Peyer's patch (tissue), 4 donors: ENCODE data around the gene SPATC1L. TPM values are rescaled to one million over a fixed set of nuclear protein-coding genes. Genes with fewer than 3 reads are reported as not detected.

Experiments
- DNase-seq, 3 donors: peaks; one replicate each; pipeline ENCODE4 v3.0.0-alpha.2; 2017 to 2019
- H3K27ac ChIP-seq, 4 donors: fragments of 200-600 bp; sonication (generic); one replicate each; pipeline ENCODE4 v1.5.1; 2016 to 2019
- H3K27me3 ChIP-seq, 2 donors: fragments of 200-600 bp; sonication (generic); one replicate each; pipeline ENCODE4 v1.5.1; 2019
- H3K36me3 ChIP-seq, 3 donors: fragments of 200-600 bp; sonication (generic); one replicate each; pipeline ENCODE4 v1.5.1; 2016 to 2019
- H3K4me1 ChIP-seq, 4 donors: fragments of 200-600 bp; sonication (generic); one replicate each; pipeline ENCODE4 v1.5.1; 2016 to 2019
- H3K4me3 ChIP-seq, 4 donors: fragments of 200-600 bp; sonication (generic); 1 replicate in 3 of 4; 2 replicates in 1 of 4; pipeline ENCODE4 v1.5.1; 2016 to 2019; ENCODE audit warnings: mild to moderate bottlenecking in 1 of 4
- H3K9me3 ChIP-seq, 4 donors: fragments of 200-600 bp; sonication (generic); one replicate each; pipeline ENCODE4 v1.5.1; 2016 to 2019; ENCODE audit warnings: mild to moderate bottlenecking in 1 of 4
- POLR2A ChIP-seq, 2 donors: fragments of 450-650 bp; IDR thresholded peaks; one replicate each; pipeline ENCODE4 v1.5.1; 2017; ENCODE audit warnings: antibody characterized with exemption in 2 of 2, mild to moderate bottlenecking in 2 of 2, moderate library complexity in 2 of 2
- total RNA-seq, 4 donors: library from RNA; depleted of rRNA; stranded (reverse); fragments of >200 nt; gene quantifications; one replicate each; pipeline ENCODE4 v1.1.0, GENCODE V29; 2016
- TF ChIP-seq, protein P1 (sequence below), 6 experiments: fragments of 450-650 bp in 4 of 6; fragments of 200-600 bp in 2 of 6; sonication (generic) in 1 of 6; IDR thresholded peaks; one replicate each; pipeline ENCODE4 v1.5.1; 2017 to 2019; ENCODE audit warnings: antibody characterized with exemption in 6 of 6, mild to moderate bottlenecking in 3 of 6, moderate library complexity in 1 of 6

Gene SPATC1L
- total RNA-seq, 4 donors from 2014 or later = 1.1 to 13.2 (median 2.6) TPM

DNA sequence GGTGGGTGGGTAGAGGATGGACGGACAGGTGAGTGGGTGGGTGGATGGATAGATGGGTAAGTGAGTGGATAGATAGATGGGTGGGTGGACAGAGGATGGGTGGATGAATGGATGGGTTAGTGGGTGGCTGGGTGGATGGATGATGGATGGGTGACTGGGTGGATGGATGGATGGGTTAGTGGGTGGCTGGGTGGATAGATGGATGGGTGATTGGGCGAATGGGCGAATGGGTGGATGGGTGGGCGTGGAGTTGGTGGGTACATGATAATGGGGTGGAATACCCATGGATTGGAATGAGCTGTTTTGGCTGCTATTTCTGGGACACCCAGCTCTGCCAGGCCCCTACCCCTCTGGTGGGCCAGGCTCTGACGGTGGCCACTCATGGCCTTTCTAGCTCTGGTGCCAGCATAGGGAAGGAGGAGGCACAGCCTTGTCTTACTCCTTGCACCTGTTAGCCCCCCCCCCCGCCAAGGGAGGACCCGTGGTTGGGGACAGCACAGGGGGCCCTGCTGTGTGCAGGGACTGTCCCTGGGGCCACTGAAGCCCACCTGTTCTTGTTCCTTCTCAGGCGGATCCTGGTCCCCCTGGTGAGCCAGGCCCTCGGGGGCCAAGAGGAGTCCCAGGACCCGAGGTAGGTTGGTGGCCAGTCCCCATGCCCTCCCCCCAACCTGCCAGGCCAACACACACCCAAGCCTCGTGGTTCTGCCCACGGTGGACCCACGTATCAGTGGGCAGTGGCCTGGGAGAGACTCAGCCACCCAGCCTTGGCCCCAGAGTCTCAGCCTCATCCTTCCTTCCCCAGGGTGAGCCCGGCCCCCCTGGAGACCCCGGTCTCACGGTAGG is 60.0 kb downstream of the SPATC1L start:
- peak in 2 of 3 donors; percentile 34 to 39 for DNase-seq
- no peaks in the 10 kb centered on the region for H3K4me1 ChIP-seq
- no peak overlapping the region for H3K27ac ChIP-seq
- H3K27me3 ChIP-seq = no peaks in the 10 kb centered on the region
- no peaks in the 10 kb centered on the region for H3K9me3 ChIP-seq
- H3K4me3 ChIP-seq = no peak overlapping the region
- TF ChIP-seq, protein P1, sequence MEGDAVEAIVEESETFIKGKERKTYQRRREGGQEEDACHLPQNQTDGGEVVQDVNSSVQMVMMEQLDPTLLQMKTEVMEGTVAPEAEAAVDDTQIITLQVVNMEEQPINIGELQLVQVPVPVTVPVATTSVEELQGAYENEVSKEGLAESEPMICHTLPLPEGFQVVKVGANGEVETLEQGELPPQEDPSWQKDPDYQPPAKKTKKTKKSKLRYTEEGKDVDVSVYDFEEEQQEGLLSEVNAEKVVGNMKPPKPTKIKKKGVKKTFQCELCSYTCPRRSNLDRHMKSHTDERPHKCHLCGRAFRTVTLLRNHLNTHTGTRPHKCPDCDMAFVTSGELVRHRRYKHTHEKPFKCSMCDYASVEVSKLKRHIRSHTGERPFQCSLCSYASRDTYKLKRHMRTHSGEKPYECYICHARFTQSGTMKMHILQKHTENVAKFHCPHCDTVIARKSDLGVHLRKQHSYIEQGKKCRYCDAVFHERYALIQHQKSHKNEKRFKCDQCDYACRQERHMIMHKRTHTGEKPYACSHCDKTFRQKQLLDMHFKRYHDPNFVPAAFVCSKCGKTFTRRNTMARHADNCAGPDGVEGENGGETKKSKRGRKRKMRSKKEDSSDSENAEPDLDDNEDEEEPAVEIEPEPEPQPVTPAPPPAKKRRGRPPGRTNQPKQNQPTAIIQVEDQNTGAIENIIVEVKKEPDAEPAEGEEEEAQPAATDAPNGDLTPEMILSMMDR (IDR thresholded peaks at IDR 0.05) = no peak
- no peak for TF ChIP-seq POLR2A (IDR thresholded peaks at IDR 0.05)
- H3K36me3 ChIP-seq = peaks cover 0 to 35% (median 0%) of the 10 kb centered on the region in 3 donors

DNA sequence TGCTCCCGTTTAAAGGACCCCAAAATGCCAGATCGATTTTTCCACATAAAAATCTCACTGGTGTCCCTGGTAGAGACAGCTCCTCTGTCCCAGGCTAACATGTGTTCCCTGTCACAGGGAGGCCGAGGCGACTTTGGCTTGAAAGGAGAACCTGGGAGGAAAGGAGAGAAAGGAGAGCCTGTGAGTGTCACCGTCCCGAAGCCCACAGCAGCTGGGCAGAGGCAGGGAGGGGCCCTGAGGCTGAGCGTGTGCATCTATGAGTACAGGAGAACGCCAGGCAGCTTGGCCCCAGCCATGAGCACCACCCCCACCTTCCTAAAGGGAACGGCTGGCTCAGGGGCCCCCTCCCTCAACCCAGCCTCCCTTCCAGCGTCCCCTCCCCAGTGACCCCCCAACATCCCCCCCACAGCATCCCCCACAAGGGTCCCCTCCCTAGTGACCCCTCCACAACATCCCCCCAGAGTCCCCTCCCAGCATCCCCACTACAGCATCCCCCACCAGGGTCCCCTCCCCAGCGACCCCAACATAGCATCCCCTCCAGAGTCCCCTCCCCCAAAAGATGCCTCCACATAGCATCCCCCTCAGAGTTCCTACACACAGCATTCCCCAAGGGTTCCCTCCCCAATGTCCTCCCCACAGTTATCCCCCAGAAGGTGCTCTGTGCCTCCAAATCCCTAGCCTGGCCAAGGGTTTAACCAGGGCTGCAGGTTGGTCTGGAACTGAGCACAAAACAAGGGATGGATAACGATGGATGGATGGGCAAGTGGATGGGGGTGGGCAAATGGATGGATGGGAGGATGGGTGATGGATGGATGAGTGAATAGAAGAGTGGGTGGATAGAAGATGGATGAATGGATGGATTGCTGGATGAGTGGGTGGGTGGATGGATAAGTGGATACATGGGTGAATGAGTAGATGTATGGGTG is 61.2 kb downstream of the SPATC1L start:
- no peaks in the 10 kb centered on the region for H3K9me3 ChIP-seq
- H3K36me3 ChIP-seq = peaks cover 0 to 48% (median 0%) of the 10 kb centered on the region in 3 donors
- no peak overlapping the region for H3K27ac ChIP-seq
- no peaks in the 10 kb centered on the region for H3K27me3 ChIP-seq
- DNase-seq = peak in 2 of 3 donors; percentile 11 to 16
- H3K4me3 ChIP-seq = no peak overlapping the region
- no peaks in the 10 kb centered on the region for H3K4me1 ChIP-seq
- no peak for TF ChIP-seq POLR2A (IDR thresholded peaks at IDR 0.05)
- TF ChIP-seq, protein P1 (IDR thresholded peaks at IDR 0.05) = no peak

- no peaks in the 10 kb centered on the region for H3K4me1 ChIP-seq
- no peak for TF ChIP-seq POLR2A (IDR thresholded peaks at IDR 0.05)
- TF ChIP-seq, protein P1 (IDR thresholded peaks at IDR 0.05) = no peak
- peaks cover 0 to 56% (median 0%) of the 10 kb centered on the region in 3 donors for H3K36me3 ChIP-seq
- no peak overlapping the region for H3K4me3 ChIP-seq
- no peak overlapping the region for H3K27ac ChIP-seq
- no peaks in the 10 kb centered on the region for H3K9me3 ChIP-seq
- no peaks in the 10 kb centered on the region for H3K27me3 ChIP-seq
- peak in 1 of 3 donors; percentile 16 for DNase-seq
These were observed 62.0 kb downstream of the SPATC1L start for GRCh38 chr21:46122237-46122671.

GRCh38 chr21:46121286-46122221 is 62.7 kb downstream of the SPATC1L start:
- H3K27me3 ChIP-seq = no peaks in the 10 kb centered on the region
- no peak overlapping the region for H3K27ac ChIP-seq
- H3K4me3 ChIP-seq = no peak overlapping the region
- H3K9me3 ChIP-seq = no peaks in the 10 kb centered on the region
- TF ChIP-seq POLR2A (IDR thresholded peaks at IDR 0.05) = no peak
- H3K36me3 ChIP-seq = peaks cover 0 to 63% (median 0%) of the 10 kb centered on the region in 3 donors
- H3K4me1 ChIP-seq = no peaks in the 10 kb centered on the region
- peak in 2 of 3 donors; percentile 34 to 43 for DNase-seq

- Histone ChIP-seq H3K4me3 (no peak overlapping the region), H3K27ac (peak overlapping the region in 1 of 4 donors; percentile 12), H3K36me3 (peaks cover 0 to 72% (median 0%) of the 10 kb centered on the region in 3 donors), H3K27me3 (no peaks in the 10 kb centered on the region), H3K4me1 (no peaks in the 10 kb centered on the region), H3K9me3 (no peaks in the 10 kb centered on the region)
- peak in 1 of 3 donors; percentile 26 for DNase-seq
- TF ChIP-seq POLR2A (IDR thresholded peaks at IDR 0.05) = no peak
- TF ChIP-seq, protein P1 (IDR thresholded peaks at IDR 0.05) = no peak
These were observed 63.7 kb downstream of the SPATC1L start for GRCh38 chr21:46120301-46121285.
